CD4-positive, alpha-beta T cell treated with Interleukin-15 for 4 hours (primary cell): ENCODE data around the gene DLEC1.
"Not testable (repeated sequence)": the region's sequence is repeated elsewhere in the genome, so short reads cannot be mapped to it uniquely, and the experiment has no call there.

Experiments used
- DNase-seq: peaks from one replicate; pipeline ENCODE4 v3.0.0-alpha.2; 2020; ENCODE audit warnings: low spot score

The DLEC1 gene

DNA sequence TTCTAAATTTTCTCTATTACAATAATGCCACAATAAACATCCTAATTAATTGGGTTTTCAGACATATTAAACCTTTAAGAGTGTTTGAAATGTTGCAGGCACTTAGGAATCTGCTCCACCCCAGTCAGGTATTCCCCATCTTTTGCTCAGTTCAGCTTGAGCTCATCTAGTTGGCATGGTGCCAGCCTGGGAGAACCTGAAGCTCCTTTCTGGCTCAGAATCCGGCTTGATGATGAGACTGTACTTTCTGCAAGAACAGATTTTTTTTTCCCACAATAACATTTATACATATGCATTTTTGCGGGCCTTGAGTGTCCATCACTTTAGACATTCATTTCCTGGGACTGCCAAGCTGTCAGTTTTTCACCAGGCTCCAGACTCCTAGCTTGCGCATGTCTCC is 118.6 kb downstream of the DLEC1 start:
- DNase-seq = no peak

DNA sequence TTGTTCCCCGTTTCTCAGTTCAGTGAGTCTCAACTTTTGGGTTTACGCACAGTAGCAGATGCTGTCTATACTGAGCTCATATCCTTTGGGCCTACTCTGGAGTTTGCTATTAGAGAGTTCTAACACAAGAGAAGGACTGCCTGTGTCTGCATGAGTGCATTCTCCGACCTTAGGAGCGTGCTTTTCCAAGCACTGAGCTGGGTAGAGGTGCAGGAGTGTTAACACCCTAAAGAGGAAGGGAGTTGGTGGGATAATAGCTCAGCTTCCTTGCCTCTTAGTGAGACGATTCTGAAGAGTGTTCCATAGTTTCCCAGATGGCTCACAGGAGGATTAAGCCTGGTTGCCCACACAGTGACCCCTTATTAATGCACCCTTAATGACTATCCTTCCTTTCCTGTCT is 119.5 kb downstream of the DLEC1 start:
- DNase-seq = no peak

DNA sequence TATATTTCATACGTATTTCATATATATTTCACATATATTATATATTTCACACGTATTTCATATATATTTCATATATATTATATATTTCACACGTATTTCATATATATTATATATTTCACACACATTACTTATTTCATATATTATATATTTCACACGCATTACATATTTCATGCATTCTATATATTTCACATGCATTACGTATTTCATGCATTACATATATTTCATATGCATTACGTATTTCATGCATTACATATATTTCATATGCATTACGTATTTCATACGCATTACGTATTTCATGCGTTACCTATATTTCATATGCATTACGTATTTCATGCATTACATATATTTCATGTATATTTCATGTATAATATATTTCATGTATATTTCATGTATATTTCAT is 121.7 kb downstream of the DLEC1 start:
- DNase-seq = not testable (repeated sequence)

DNA sequence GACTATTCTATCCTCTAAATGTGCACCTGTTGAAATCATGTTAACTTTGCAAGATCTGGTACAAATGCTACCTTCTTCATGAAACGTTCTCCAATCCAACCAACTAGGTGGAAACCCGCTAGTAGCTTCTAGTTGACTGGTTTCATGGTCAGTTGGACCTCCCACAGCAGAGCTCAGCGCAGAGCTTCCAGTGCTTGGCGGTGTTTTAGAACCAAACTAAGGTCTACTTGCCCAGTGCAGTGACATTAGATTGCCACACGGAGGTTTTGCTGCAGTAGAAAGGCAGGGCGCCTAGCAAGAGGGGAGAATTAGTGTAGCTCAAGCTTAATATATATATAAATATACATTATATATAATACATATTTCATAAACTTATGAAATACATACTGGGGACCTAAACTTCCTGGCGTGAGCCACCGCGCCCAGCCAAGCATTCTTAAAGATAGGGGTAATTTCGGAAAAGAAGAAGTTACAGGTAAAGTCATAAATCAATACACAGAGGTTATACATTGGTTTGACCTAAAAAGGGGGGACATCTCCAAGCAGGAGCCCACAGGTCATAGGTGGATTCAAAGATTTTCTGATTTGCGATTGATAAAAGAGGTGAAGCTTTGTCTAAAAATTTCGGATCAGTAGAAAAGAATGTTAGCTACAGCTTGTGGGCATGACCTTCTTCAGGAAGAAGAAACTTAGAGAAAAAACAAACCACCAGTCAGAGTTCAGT is 124.3 kb downstream of the DLEC1 start:
- DNase-seq = no peak

DNA sequence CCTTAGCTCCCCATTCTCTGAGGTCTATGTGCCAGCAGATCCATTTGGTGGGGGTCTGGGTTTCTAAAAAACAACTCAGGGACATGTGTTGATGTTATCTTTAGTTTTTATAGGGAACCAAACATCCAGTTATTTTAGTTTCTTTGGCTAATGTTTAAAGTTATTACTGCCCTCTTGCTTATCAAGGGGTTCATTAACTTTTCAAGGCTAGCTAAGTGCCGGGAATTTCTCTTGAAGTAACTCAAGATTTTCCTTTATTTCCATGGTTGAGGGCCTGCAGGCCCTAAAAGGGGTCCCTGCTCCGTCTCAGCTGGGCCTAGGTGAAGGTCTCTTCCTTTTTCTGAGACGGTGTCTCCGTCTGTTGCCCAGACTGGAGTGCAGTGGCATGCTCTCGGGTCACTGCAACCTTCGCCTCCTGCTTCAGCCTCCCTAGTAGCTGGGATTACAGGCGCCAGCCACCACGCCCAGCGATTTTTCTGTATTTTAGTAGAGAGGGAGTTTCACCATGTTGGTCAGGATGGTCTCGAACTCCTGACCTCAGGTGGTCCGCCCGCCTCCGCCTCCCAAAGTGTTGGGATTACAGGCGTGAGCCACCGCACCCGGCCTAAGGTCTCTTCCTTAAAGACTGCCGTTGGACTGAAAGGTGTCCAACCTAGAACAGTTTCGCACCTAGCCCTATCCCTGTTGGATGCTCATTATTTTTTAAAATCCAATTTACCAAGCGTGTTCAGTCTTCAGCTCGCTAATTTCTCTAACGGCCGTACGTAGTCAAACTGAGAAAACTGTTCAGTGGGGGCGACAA is 125.0 kb downstream of the DLEC1 start:
- DNase-seq = no peak

DNA sequence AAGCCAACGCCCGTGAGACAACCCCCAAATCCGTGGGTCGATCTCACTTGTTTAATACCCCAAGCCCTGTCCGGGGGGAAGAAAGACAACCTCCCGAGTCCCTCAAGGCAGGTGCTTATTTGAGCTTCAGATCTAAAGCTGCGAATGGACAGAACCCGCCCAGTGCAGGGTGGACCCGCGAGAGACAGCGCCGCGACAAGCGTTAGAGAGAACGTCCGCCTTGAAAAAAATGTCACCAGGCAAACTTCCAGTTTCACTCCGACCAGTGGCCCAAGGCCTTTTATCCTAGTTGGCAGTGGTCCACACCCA is 125.6 kb downstream of the DLEC1 start:
- no peak for DNase-seq

DNA sequence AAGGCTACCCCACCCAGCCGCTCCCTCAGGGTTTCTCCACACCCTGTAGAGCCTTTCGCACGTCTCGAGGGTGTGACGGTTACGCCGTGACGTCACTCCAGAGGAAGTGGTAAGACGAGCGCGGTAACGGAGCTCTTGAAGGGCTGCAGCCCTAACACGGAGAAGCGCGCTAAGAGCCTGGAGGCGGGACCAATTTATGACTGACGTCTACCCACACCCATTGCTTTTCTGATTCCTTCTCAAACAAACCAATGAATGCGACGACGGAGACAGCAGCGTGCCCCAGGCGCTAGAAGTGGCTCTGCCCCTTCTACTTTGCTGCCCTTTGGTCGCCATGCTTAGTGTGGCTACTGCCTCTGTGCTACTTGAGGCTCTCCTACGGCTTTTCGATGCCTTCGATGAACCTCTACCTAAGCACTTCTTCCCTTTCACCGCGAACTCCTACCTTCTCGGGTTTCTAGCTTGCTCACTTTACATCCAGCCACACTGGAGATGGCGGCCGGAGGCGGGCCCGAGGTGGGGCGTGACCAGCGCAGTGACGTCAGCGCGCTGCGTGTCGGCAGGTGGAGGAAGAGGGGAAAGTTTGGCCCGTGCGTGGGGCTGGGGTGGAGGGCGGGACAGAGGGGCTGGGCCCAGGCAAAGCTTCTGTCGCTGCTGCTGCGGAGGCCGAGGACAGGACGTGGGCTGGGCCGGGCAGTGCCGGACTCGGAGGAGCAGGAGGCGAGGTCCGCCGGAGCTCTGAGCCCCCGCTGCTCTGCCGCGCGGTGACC is 126.1 kb downstream of the DLEC1 start, which contains the start of gene OXSR1:
TSS of gene OXSR1 (plus strand) at position 586 of the 770 bp plus-strand sequence. CDS start 340 bp downstream, outside the sequence.
- peak; percentile 98 for DNase-seq

DNA sequence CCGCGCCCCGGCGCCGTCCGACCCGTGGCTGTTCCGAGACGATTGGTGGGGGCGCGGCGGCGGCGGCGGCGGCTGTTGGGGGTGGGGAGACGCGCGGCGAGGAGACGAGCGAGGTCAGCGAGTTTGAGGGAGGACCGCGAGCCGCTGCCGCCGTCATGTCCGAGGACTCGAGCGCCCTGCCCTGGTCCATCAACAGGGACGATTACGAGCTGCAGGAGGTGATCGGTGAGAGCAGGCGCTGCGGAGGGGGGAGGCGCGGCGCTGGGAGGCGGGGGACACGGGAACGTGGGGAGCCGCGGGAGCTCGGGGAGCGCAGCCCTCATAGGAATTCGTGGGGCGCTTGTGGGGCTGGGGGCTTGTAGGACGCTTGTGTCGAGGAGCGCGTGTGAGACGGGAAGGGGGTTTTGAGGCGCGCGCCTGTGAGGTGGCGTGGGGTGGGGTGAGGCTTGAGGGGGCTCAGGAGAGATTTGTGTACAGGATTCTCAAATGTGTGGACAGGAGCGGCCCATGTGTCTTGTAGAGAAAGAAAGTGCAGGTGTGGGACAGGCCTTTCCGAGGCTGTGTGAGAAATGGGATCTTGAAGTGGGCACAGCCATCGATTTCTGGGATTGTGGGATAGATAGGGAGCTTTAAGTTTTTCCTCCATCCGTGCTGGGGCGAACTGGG is 126.8 kb downstream of the DLEC1 start:
- no peak for DNase-seq

DNA sequence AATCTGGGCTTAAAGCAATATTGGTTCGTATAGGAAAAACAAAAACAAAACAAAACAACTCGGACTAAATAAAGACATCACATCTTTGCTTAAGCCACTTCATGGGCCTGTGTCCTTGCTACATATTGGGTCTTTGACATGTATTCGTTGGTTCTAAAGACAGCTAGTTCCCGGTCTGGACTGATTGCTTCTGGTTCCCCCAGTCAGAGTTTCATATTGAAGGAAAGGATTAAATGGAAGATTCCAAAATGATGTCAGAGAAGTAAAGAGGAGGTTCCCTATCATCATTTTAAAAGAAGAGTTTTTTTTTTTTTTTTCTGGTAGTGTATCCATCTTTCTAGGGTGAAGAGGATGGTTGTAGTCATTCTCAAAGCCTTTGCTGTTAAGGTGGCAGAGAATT is 128.6 kb downstream of the DLEC1 start:
- DNase-seq = no peak

DNA sequence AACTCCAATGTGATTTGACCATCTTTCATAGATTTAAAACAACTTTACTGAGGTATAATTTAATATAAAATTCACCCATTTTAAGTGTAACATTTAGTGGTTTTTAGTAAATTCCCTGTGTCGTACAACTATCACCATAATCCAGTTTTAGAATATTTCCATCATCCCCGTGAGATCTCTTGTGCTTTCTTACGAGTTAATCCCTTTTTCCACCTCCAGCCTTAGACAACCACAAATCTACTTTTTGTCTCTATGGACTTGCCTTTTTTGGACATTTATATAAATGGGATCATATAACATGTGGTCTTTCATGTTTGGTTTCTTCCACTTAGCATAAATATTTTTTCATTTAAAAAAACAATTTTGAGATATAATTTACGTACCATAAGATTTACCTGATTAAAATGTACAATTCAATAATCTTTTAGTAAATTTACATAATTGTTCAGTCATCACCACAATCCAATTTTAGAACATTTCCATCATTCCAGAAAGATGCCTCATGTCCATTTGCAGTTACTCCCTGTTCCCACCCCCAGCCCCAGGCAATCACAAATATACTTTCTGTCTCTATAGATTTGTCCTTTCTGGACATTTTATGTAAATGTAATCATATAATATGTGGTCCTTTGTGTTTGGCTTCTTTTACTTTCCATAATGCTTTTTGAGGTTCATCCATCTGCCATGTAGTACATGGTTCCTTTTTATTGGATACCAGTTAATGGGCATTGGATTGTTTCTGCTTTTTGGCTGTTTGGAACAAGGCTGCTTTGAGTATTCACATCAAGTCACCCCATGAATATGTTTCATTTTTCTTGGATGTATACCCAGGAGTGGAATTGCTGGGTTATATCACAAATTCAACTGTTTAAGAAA is 129.4 kb downstream of the DLEC1 start:
- DNase-seq = no peak

DNA sequence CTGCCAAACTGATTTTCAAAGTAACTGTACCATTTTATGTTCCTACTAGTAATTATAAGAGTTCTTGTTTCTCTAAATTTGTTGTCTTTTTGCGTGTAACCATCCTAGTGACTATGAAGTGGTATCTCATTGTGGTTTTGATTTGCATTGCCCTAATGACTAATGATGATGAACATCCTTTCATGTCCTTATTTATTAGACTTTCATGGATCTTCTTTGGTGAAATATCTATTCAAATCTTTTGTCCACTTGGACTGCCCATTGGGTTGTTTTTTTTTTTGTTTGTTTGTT is 130.0 kb downstream of the DLEC1 start:
- no peak for DNase-seq

DNA sequence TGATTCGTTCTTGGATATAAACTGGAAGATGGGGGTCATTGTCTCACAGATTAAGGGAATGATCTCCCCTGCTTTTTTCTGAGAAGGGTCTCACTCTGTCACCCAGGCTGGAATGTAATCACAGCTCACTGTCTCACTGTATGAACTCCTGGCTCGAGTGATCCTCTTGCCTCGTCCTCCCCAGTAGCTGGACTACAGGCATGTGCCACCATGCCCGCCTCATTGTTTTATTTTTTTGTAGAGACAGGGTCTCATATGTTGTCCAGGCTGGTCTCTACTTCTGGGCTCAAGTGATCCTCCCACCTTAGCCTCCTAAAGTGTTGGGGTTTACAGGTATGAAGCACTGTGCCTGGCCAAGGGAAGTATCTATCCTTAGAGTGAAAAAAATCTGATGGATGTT is 131.7 kb downstream of the DLEC1 start:
- no peak for DNase-seq

DNA sequence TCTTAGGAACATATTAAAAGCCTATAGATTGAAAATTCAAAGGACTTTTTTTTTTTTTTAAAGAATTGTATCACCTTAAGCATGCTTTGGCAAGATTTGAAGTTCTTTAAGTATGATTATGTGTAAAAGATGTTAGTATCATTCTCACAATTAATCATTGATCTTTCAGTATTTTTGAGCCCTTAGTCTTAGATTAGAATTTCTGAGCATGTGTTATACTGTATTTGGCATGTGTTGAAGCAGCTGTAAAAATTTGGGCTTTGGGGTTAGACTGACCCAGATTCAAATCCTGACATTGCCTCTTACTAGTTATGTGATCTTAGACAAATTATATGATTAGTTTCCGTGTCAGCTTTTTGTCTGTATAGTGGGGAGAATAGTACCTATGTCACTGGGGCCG is 132.6 kb downstream of the DLEC1 start:
- DNase-seq = no peak
